ENCODE data around the gene GTF2A1.

- TF ChIP-seq CTCF (IDR thresholded peaks at IDR 0.05; ENCODE audit: low read length) (no peak), EZH2phosphoT487 (IDR thresholded peaks at IDR 0.05; ENCODE audit: low read length) (no peak), EZH2 (optimal IDR thresholded peaks at IDR 0.05; ENCODE audit: low read depth, low read length) (no peak)
Observed at GRCh38 chr14:81147140-81147897, 73.4 kb downstream of the GTF2A1 start.

Data from MM.1S (cell line).